ENCODE measurements around the gene FRMPD1. TPM values are rescaled to one million over a fixed set of nuclear protein-coding genes. Genes with fewer than 3 reads are reported as not detected.

Gene FRMPD1
- total RNA-seq, 3 donors from 2014 or later, result 0.03 TPM; not detected in 2

DNA sequence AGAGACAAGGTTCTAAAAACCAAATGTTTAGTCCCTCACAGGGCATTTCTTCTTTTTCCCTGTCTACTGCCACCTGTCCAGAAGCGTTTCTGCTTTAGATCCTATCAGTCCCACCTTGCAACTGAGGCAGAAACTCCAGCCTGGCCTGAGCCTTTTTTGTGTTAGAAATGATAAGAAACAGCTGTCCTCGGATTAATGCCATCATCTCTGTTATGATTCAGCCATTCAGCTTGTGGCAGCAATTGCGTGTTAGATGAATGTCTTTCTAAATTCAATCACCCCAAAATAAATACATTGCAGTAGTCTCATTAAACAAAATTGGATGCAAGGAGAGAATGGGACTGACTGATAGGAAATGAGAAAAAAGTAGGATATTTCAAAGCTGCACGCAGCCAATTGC is 28.3 kb upstream of the FRMPD1 start:
- ATAC-seq, result no peak
- Mint-ChIP-seq H3K27me3 (ENCODE audit: low read depth) (peaks cover 2% of the 10 kb centered on the region), H3K4me3 (no peak overlapping the region), H3K9me3 (no peaks in the 10 kb centered on the region), H3K4me1 (ENCODE audit: low read depth) (no peaks in the 10 kb centered on the region), H3K36me3 (ENCODE audit: insufficient read depth) (no peaks in the 10 kb centered on the region)
- no peak for DNase-seq

DNA sequence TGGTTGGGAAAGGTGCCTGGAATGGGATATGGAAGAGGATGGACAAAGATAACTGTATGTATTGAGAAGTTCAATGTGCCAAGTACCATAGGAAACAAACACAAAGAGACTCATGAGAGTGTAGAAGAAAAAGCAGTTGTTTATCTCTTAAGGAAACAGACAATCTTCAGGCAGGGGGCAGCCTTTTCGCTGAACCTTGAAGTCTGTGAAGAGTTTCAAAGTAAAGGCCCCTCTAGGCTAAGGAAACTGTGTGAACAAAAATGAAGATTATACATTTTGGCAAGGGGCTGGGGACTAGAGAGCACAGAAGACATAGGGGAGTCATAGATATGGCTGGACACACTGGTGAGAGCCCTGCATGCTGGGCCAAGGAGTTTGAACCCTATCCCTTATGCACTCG is 27.5 kb upstream of the FRMPD1 start:
- DNase-seq, result no peak
- Mint-ChIP-seq H3K36me3 (ENCODE audit: insufficient read depth) (no peaks in the 10 kb centered on the region), H3K4me1 (ENCODE audit: low read depth) (no peaks in the 10 kb centered on the region), H3K27me3 (ENCODE audit: low read depth) (peaks cover 2% of the 10 kb centered on the region), H3K4me3 (no peak overlapping the region), H3K9me3 (no peaks in the 10 kb centered on the region)
- ATAC-seq, result no peak

DNA sequence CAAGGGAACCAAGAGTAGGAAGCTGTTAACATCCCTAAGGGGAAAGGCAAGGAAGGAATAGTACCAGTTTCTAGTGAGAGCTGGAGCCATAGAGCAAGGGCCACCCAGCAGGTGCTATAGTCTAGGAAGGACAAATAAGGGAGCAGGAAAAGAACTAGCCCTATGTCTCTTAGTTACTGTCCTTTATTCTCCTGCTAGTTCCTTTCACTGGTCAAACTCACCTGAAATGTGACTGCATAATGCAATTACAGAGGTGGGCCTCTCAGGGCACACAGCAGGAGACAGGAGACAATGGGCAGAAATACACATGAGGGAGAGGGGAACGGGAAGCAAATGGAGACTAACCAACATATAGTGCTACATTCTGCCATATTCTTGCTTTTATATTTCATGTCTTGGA is 26.7 kb upstream of the FRMPD1 start:
- H3K9me3 Mint-ChIP-seq, result no peaks in the 10 kb centered on the region
- H3K36me3 Mint-ChIP-seq (ENCODE audit: insufficient read depth), result no peaks in the 10 kb centered on the region

DNA sequence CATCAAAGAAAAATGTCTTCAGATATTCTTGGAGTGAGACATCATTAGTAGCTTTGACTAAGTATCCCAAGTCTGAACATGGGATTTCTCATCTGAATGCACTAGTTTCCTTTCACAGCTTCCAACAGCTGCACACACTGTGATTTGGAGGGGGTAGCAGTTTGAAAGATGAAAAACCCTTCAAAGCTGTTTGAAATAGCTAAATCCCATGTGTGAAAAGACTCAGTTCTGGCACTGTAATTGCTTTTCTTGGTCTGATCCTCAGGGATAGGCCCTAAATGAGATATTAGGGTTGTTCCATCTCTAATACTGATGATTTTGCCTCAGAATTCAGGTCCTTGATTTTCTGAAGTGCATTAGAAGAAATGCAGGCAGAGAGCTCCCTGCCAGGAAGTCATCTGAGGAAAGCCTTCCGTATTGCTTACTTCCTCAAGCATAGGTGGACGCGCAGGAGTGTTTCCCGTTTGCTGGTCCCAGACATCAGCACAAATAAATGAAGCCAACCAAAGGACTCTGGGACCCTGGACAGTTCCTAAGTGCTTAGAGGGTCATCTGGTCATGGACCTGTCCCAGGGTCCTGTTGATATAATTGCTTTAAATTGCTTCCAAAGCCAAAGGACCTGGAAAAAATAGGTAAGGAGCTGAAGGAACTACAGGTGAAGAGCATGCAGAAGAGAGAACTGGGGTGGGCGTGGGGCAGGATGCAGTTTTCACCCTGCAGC is 25.6 kb upstream of the FRMPD1 start:
- Mint-ChIP-seq H3K4me3 (no peak overlapping the region), H3K36me3 (ENCODE audit: insufficient read depth) (no peaks in the 10 kb centered on the region), H3K4me1 (ENCODE audit: low read depth) (no peaks in the 10 kb centered on the region), H3K27me3 (ENCODE audit: low read depth) (peaks cover 2% of the 10 kb centered on the region), H3K9me3 (no peaks in the 10 kb centered on the region)
- DNase-seq (no peak), ATAC-seq (no peak)

More for the DNA sequence above, 26.7 kb upstream of the FRMPD1 start:
- Mint-ChIP-seq H3K4me1 (ENCODE audit: low read depth) (no peaks in the 10 kb centered on the region), H3K4me3 (no peak overlapping the region), H3K27me3 (ENCODE audit: low read depth) (peaks cover 2% of the 10 kb centered on the region)
- no peak for DNase-seq
- no peak for ATAC-seq

DNA sequence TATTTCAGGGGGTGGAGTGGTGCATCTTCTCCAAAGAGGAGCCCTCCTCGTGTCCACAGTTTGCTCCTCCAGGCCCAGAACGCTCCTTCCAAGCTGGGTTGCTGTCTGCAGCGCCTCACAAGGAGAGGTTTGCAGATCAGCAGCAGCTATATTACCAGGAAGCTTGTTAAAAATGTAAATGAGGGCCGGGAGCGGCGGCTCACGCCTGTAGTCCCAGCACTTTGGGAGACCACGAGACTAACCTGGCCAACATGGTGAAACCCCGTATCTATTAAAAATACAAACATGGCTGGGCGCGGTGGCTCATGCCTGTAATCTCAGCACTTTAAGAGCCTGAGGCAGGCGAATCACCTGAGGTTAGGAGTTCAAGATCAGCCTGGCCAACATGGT is 25.0 kb upstream of the FRMPD1 start:
- no peak for ATAC-seq
- H3K4me1 Mint-ChIP-seq (ENCODE audit: low read depth), result no peaks in the 10 kb centered on the region
- DNase-seq, result no peak
- H3K9me3 Mint-ChIP-seq, result no peaks in the 10 kb centered on the region
- peaks cover 2% of the 10 kb centered on the region for H3K27me3 Mint-ChIP-seq (ENCODE audit: low read depth)
- no peaks in the 10 kb centered on the region for H3K36me3 Mint-ChIP-seq (ENCODE audit: insufficient read depth)
- H3K4me3 Mint-ChIP-seq, result no peak overlapping the region

DNA sequence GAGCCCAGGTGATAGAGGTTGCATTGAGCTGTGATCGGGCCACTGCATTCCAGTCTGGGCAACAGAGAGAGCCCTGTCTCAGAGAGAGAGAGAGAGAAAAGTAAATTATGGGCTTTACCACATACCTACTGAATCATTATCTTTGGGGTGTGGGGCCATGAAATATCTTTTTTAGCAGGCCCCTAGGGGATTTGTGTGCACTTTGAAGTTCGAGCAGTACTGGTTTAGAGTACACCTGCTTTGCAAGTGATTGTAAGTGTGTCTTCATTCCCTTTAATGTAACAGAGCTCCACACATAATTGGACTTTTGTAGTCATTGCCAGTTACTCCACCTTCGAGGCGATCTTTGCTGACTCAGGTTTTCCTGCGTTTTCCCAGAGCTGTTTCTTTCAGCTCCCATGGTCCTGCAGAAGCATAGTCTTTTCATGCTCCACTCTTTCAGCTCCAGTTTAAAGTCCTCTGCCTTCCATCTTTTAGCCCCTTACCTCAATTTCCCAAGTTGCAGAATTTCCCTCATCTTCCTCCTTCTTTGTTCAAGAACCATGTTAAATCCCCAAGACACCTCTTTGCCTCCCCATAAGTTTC is 24.0 kb upstream of the FRMPD1 start:
- Mint-ChIP-seq H3K27me3 (ENCODE audit: low read depth) (no peaks in the 10 kb centered on the region), H3K36me3 (ENCODE audit: insufficient read depth) (no peaks in the 10 kb centered on the region), H3K9me3 (no peaks in the 10 kb centered on the region), H3K4me3 (no peak overlapping the region), H3K4me1 (ENCODE audit: low read depth) (no peaks in the 10 kb centered on the region)
- ATAC-seq, result no peak
- no peak for DNase-seq

DNA sequence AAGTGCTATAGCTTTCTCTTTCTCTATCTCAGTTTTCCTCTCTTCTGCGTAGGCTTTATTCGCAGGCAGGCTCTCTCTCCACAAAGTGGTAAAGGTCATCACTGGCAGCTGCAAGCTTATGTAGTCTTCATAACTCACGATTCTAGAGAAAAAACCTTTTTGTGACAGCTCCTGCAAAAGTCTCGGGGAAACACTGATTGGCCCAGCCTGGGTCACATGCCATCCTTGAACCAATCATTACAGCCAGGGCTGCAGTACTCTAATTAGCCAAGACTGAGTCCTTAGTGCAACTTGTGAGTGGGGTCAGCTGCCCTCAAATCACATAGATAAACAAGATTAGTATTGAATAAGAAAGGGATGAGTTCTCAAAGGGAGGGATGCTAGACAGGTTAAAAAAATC is 18.3 kb upstream of the FRMPD1 start:
- DNase-seq (no peak), ATAC-seq (no peak)
- Mint-ChIP-seq H3K36me3 (ENCODE audit: insufficient read depth) (no peaks in the 10 kb centered on the region), H3K9me3 (no peaks in the 10 kb centered on the region), H3K27me3 (ENCODE audit: low read depth) (peaks cover 11% of the 10 kb centered on the region), H3K4me3 (no peak overlapping the region), H3K4me1 (ENCODE audit: low read depth) (no peaks in the 10 kb centered on the region)

DNA sequence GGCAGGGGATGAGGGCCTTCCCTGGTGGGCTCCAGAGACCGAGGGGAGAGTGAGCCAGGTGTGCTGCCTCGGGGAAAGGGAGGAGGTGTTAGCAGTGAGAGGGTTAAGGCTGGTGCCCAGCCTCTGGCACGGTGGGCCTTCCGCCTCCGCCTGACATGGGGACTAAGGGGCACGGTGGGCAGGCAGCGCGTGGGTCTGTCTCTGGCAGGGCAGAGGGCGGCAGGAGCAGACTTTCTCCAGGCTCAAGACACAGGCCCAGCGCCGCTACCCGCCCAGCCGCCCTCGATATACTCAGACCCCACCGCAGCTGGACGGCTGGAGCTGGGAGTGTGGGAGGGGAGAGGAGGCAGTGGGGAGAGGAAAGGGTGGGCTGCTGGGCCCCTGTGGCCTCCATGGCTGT is 14.9 kb upstream of the FRMPD1 start:
- Mint-ChIP-seq H3K4me3 (no peak overlapping the region), H3K9me3 (no peaks in the 10 kb centered on the region), H3K36me3 (ENCODE audit: insufficient read depth) (no peaks in the 10 kb centered on the region), H3K4me1 (ENCODE audit: low read depth) (no peaks in the 10 kb centered on the region), H3K27me3 (ENCODE audit: low read depth) (peaks cover 13% of the 10 kb centered on the region)
- DNase-seq, result no peak
- ATAC-seq, result no peak

DNA sequence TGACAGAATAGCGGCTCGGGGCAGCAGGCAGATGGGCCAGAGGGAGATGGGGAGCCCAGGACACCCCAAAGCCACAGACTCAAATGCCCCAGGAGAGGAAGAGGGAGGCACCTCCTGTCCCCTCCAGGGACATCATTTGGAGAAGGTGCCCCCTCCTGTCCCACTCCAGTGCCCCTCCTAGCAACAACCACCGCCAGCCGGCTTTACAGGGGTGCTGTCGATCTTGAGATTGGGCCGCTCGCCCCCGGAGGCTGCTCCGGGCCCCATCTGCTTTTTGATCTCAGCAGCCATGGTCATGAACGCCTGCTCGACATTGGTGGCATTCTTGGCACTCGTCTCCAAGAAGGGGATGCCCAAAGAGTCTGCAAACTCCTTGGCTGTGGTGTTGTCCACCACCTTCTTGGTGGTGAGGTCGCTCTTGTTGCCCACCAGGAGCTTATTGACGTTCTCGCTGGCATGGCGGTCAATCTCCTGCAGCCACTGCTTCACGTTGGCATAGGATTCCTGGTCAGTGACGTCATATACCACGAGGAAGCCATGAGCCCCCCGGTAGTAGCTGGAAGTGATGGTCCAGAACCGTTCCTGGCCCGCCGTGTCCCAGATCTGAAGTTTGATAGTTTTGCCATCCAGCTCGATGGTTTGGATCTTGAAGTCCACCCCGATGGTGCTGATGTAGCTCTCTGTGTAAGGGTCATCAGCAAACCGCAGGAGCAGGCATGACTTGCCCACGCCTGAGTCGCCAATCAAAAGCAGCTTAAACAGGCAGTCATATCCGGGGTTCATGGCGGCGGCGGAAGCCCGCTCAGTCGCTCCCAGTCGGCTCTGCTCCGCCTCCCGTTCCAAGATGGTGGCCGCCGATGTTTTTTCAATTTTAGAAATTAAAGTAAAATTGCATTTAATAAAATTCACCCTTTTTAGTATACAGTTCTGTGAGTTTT is 14.0 kb upstream of the FRMPD1 start:
- no peaks in the 10 kb centered on the region for H3K36me3 Mint-ChIP-seq (ENCODE audit: insufficient read depth)
- H3K27me3 Mint-ChIP-seq (ENCODE audit: low read depth), result peaks cover 13% of the 10 kb centered on the region
- no peak overlapping the region for H3K4me3 Mint-ChIP-seq
- DNase-seq, result no peak
- no peak for ATAC-seq
- H3K4me1 Mint-ChIP-seq (ENCODE audit: low read depth), result no peaks in the 10 kb centered on the region
- no peaks in the 10 kb centered on the region for H3K9me3 Mint-ChIP-seq

DNA sequence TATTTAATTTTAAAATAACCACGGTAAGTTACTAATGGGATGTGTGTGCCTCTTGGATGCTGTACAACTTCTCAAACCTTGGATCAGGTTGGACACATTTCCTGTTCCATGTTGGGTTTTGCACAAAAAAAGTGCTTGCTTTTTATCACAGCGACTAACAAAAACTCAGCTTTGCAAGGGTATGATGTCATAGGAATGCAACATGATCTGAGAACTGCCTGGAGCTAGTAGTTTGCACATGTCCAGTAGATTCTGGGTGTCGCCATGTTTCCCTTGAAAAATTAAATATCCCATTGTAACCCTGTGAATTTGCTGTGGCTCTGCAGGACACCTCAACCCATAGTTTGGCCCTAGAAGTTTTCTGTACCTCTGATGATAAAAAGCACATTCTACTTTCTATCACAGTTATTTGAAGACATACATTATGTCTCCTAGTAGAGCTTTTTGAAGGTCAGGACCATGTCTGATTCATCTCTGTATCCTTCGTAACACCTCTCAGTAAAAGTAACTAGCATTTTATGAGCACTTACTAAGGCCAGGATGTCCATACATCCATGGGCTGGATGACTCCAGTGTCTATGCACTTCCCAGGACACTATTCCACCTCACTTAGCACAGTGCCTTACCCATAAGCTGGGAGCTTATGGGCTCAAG is 11.5 kb upstream of the FRMPD1 start:
- no peaks in the 10 kb centered on the region for H3K36me3 Mint-ChIP-seq (ENCODE audit: insufficient read depth)
- H3K4me1 Mint-ChIP-seq (ENCODE audit: low read depth), result no peaks in the 10 kb centered on the region
- H3K9me3 Mint-ChIP-seq, result no peaks in the 10 kb centered on the region
- DNase-seq (no peak), ATAC-seq (no peak)
- H3K4me3 Mint-ChIP-seq, result no peak overlapping the region
- peaks cover 23% of the 10 kb centered on the region for H3K27me3 Mint-ChIP-seq (ENCODE audit: low read depth)

DNA sequence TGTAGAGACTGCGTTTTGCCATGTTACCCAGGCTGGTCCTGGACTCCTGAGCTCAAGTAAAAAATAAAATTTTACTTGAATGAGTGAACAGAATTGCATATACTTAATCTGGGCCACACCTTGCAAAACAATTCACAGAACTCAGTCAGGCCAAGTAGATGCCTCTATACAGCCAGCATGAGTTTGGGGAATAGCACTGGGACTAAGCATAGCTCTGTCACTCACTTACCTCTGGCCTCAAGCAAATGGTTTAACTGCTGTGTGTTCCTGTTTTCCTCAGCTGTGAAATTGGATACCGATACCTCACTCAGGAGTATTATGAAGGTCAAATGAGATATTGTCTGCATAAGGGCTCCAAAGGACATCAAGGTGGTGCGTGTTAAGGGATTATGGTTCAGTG is 10.9 kb upstream of the FRMPD1 start:
- Mint-ChIP-seq H3K4me3 (no peak overlapping the region), H3K27me3 (ENCODE audit: low read depth) (peaks cover 25% of the 10 kb centered on the region), H3K36me3 (ENCODE audit: insufficient read depth) (no peaks in the 10 kb centered on the region), H3K9me3 (no peaks in the 10 kb centered on the region), H3K4me1 (ENCODE audit: low read depth) (no peaks in the 10 kb centered on the region)
- ATAC-seq, result no peak
- DNase-seq, result no peak

DNA sequence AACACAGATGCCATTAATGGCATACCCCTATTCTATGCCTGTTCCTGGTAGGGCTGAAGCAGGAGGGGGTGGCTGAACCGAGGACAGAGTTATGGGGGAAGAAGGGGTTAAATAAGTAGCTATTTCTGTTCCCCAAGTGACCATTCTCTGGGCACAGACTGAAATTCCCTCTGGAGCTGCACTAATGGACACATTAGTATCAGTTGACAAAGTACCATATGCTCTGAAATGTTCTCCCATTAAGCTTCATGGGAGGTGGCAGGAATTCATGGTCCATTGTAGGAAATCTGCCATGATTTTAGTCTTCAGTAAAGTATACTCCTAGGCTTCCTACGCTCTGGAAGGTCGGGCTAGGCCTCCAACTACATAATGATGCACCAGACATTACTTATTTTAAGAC is 10.5 kb upstream of the FRMPD1 start:
- Mint-ChIP-seq H3K4me3 (no peak overlapping the region), H3K36me3 (ENCODE audit: insufficient read depth) (no peaks in the 10 kb centered on the region), H3K27me3 (ENCODE audit: low read depth) (peaks cover 28% of the 10 kb centered on the region), H3K4me1 (ENCODE audit: low read depth) (no peaks in the 10 kb centered on the region), H3K9me3 (no peaks in the 10 kb centered on the region)
- ATAC-seq (no peak), DNase-seq (no peak)

DNA sequence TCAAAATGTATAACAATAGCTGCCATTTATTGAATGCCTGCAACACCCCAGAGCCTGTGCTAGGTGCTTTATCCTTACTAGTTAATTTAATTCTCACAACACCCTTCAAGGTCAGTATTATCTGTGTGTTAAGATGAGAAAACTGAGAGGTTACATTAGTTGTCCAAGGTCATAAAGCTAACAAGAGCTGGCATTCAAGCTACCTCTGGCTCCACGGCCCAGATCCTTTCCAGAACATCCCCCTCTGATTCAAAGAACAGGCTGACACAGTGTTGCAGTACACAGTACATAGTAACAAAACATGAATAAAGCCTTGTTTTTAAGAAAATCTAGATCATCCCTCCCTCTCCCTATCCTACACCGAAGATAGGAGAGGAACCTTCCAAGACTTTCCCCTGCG is 9.4 kb upstream of the FRMPD1 start:
- Mint-ChIP-seq H3K9me3 (no peaks in the 10 kb centered on the region), H3K36me3 (ENCODE audit: insufficient read depth) (no peaks in the 10 kb centered on the region), H3K4me1 (ENCODE audit: low read depth) (no peaks in the 10 kb centered on the region), H3K27me3 (ENCODE audit: low read depth) (peaks cover 22% of the 10 kb centered on the region), H3K4me3 (no peak overlapping the region)
- ATAC-seq (no peak), DNase-seq (no peak)

DNA sequence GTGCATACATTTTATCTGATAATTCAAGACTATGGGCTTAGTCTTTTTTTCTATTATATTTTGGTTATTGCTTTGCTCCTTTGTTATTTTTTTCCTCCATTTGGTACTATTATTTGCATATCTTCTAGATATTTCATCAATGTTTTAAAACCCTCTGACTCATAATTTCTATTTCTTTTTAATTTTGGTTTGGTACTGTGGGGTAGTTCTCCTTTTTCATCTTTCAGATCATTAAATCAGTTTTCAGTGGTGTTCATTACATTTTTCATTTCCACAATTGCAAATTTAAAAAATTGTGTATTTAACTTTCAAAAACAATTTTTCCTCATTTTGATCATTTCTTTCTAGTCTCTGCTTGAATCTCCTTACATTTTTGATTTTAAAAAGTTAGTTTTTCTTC is 7.5 kb upstream of the FRMPD1 start:
- H3K27me3 Mint-ChIP-seq (ENCODE audit: low read depth), result peaks cover 31% of the 10 kb centered on the region
- no peak for ATAC-seq
- no peak overlapping the region for H3K4me3 Mint-ChIP-seq
- H3K4me1 Mint-ChIP-seq (ENCODE audit: low read depth), result no peaks in the 10 kb centered on the region
- no peaks in the 10 kb centered on the region for H3K36me3 Mint-ChIP-seq (ENCODE audit: insufficient read depth)
- DNase-seq, result no peak
- H3K9me3 Mint-ChIP-seq, result no peaks in the 10 kb centered on the region

Measured in activated T-cell treated with anti-CD3 and anti-CD28 coated beads, Interleukin-2, amount 50 U/mL, for 4 hours (primary cell).